NCI-H2196 (cell line): ENCODE data around the gene SLC26A11.
"Not testable (repeated sequence)": the region's sequence is repeated elsewhere in the genome, so short reads cannot be mapped to it uniquely, and the experiment has no call there.

ENCODE experiments used
- DNase-seq: peaks from one replicate; lab custom pipeline; 2025; ENCODE audit not compliant: unreplicated experiment; lab: John Stamatoyannopoulos, UW

The SLC26A11 gene

DNA sequence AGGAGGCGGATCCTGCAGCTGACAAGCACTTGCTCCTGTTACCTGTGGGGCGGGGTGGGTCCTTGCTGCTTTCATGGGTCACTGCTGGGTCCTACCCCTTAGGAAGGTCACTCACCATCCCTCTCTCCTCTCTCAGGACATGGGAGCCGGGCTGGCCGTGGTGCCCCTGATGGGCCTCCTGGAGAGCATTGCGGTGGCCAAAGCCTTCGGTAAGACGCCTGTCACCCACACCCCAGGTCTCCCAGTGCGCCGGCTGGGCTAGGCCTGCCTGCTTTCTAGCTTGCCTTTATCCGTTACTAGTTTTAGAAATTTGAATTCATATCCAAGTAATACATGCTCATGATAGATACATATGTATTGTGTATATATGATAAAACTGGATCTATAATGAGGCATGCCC, 17.2 kb downstream of the SLC26A11 start:
- DNase-seq, result no peak

DNA sequence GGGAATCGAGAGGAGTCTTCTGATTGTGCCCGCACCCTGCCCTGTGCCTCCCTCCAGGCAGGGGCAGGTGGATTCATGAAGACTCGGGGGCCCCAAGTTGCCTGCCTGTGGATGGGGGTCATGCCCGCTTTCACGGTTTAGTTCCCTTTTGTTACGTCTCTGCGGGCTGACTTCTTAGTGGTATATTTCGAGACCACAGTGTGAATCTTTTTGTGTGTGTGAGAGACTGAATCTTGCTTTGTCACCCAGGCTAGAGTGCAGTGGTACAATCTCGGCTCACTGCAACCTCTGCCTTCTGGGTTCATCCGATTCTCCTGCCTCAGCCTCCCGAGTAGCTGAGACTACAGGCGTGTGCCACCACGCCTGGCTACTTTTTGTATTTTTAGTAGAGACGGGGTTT, 22.3 kb downstream of the SLC26A11 start:
- DNase-seq, result no peak

- no peak for DNase-seq
Observed at GRCh38 chr17:80243526-80244433, 23.6 kb downstream of the SLC26A11 start.

DNA sequence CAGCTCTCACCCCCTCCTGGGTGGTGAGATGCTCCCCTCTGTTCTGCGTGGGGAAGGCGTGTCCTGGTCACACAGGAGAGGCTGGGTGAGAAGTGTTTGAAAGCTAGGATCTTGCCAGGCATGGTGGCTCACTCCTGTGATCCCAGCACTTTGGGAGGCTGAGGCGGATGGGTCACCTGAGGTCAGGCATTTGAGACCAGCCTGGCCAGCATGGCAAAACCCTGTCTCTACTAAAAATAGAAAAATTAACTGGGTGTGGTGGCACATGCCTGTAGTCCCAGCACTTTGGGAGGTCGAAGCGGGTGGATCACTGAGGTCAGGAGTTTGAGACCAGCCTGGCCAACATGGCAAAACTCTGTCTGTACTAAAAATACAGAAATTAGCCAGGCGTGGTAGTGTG, 24.2 kb downstream of the SLC26A11 start:
- not testable (repeated sequence) for DNase-seq

DNA sequence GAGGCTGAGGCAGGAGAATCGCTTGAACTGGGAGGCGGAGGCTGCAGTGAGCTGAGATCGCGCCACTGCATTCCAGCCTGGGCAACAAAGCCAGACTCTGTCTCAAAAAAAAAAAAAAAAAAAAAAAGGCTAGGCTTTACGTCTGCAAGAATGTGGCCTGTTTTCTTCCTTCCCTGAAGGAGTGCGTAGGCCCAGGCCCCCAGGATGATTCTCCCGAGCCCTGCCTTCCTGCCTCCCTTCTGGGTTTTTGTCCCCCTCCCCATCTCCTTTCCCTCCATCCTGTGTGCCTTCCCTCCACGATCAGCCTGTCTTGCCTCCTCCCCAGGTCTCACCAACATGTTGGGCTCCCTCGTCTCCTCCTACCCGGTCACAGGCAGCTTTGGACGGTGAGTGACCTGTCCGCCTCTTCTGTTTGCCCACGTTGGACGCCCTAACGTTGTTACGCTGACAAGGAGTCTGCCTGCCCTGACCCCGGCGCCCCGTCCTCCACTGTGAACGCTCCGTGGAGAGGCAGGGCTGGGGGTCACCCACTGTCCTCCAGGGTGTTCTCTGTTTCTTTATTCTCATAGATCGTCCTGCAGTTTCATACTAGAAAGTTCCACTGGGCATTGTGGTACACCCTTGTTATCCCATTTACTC, 24.8 kb downstream of the SLC26A11 start:
- no peak for DNase-seq

DNA sequence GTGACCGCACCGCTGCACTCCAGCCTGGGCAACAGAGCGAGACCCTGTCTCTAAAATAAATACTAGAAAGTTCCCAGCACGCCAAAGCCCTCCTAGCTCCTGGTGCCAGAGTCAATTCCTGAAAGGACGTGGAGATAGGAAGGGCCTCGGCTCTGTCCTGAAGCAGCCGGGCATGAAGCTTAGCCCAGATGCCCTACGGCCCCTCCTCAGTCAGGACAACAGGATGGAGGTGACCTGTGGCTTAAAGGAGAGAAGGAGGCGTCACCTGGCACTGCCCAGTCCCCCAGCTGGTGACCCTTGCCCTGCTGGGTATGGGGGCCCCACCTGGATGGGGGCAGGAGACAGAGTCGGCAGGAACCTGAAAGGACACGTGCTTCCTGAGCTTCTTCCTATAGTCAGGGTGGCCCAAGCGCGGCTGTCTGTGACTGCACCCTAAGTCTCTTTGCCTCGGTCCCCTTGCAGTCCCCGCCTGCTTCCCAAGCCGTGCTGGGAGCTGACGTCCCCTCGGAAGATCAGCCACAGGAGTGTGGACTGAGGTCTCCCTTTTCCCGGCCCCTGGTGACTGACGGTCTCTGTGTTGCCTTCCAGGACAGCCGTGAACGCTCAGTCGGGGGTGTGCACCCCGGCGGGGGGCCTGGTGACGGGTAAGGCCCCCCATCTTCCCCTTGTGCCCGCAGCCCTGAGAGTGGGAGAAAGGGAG, 25.5 kb downstream of the SLC26A11 start:
- no peak for DNase-seq

DNA sequence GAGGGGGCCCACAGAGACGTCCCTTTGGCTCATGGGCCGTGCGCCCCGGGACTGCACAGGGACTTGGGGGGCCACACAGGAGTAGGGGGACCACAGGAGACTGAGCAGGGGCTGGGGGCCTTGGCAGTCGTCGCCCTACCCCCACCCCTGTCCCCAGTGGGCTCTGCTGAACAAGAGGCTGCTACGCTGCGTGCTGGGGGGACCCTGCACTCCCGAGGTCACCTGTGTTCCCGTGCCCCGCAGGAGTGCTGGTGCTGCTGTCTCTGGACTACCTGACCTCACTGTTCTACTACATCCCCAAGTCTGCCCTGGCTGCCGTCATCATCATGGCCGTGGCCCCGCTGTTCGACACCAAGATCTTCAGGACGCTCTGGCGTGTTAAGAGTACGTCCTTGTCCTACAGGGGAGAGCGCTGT, 26.0 kb downstream of the SLC26A11 start:
- no peak for DNase-seq

GRCh38 chr17:80246726-80247125, 26.5 kb downstream of the SLC26A11 start:
- no peak for DNase-seq

- DNase-seq, result no peak
Observed at GRCh38 chr17:80247561-80247960, 27.3 kb downstream of the SLC26A11 start.

DNA sequence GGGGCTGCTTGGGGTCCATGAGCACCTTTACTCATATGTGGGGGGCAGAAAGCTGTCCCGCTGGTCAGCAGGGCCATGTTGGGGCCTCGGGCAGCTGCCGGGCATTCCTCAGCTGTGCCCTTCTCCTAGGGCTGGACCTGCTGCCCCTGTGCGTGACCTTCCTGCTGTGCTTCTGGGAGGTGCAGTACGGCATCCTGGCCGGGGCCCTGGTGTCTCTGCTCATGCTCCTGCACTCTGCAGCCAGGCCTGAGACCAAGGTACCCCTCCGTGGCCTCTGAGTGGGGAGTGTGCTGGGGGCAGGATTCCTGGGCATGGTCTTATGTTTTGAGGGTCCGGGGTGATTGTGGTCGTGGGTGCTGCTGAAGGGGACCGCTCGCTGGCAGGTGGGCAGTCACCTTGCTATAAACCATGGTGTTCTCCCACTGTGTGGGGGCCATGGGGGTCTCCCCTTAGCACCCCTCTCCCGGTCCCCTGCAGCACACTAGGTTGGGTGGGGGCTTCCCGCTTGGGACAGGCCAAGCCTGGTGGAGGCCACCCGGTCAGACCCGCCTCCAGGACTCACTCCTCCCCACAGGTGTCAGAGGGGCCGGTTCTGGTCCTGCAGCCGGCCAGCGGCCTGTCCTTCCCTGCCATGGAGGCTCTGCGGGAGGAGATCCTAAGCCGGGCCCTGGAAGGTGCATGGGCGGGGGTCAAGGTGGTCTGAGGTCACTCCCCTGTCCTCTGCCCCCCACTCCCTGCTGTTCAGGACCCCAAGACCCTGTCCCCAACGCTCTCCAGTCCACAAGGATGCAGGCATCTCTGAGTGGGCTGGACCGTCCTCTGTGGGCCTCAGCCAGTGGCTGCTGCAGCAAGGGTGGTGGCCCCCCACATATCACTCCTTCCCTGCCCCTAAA, 28.0 kb downstream of the SLC26A11 start:
- DNase-seq, result no peak

DNA sequence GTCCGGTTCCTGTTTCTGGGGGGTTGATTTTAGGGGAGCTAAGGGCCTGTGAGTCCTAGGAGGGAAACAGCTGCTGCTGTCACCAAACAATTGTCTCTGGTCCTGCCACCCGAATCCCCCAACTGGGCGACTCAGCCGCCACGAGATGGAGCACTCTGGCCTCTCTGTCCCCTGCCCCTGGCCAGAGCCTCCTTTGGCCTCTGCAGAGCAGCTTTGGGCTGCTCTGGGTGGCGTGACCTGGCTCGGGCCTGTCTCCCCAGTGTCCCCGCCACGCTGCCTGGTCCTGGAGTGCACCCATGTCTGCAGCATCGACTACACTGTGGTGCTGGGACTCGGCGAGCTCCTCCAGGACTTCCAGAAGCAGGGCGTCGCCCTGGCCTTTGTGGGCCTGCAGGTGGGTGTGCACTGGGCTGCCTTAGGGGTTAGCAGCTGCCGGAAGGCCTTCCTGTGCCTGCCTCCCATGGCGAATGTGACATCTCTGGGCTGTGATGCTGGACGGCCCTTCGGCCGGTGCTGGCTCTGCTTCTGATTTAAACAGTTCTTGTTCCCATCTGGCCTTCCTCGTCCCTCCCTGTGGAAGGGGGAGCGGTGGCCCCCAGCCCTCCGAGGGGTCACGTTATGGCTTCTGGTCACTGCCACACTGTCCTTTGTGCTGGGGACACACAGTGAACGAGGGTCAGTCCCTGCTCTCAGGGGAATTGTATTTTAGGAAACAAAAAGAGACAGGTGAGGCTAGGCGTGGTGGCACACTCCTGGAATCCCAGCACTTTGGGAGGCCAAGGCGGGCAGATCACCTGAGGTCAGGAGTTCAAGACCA, 28.9 kb downstream of the SLC26A11 start:
- no peak for DNase-seq

- DNase-seq, result no peak
Observed at GRCh38 chr17:80251966-80252365, 31.7 kb downstream of the SLC26A11 start.

DNA sequence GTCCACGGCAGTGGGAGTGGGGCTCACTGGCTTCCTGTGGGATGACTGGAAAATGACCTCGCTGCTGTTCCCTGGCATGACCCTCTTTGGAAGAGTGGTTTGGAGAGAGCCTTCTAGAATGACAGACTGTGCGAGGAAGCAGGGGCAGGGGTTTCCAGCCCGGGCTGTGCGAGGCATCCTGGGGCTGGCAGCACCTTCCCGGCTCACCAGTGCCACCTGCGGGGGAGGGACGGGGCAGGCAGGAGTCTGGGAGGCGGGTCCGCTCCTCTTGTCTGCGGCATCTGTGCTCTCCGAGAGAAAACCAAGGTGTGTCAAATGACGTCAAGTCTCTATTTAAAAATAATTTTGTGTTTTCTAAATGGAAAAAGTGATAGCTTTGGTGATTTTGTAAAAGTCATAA, 32.6 kb downstream of the SLC26A11 start:
- peak; percentile 85 for DNase-seq

DNA sequence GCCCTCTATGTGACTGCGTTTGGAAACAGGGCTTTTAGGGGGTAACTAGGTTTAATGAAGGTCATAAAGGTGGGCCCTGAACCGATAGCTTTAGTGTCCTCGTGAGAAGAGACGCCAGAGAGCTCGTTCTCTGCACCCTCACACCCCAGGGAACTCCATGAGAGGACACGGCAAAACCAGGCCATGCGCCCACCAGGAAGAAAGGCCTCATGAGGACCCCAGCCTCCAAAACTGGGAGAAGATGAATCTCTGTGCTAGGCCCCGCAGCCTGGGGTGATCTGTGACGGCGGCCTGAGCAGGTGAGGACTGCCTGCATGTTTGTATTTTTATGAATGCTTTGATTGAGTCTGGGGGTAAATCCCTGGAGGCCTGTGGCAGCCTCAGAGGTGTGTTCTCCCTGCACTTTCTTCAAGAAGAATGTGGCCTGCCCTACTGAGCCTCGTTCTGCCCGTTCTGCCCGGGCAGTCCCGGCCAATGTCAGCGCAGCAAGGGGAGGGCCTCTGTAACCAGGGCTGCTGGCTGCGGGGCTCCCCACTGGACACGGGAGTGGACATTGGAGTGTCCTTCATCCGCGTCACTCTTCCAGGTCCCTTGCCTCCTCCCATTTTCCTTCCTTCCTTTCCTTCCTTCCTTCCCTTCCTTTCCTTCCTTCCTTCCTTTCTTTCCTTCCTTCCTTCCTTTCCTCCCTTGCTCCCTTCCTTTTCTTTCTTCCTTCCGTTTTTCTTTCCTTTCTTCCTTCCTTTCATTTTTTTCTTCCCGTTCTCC, 33.6 kb downstream of the SLC26A11 start:
- DNase-seq, result no peak

GRCh38 chr17:80254396-80255251, 34.4 kb downstream of the SLC26A11 start:
- DNase-seq, result peak; percentile 95

- no peak for DNase-seq
Observed at GRCh38 chr17:80256034-80256350, 35.8 kb downstream of the SLC26A11 start.

DNA sequence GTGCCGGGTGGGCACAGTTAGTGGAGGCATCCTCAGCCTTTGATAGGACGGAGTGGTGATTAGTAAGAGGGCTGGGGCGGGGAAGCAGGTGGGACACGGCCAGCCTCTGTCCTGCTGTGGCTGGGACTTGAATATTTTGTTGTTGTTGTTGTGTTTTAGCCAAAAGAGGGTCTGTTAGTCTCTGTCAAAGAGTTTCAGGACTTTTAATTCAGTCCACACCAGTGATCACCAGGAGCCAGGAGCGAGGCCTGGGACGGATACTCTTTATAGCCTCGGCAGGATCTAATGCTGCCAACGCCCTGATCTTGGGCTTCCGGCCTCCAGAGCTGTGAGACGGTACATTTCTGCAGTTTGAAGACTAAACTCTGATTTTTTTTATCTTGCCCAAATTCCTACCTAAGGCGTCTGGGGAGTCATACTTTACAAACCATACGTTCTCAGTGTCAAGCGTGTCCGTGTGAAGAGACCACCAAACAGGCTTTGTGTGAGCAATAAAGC, 37.5 kb downstream of the SLC26A11 start:
- DNase-seq, result no peak

- not testable (repeated sequence) for DNase-seq
Observed at GRCh38 chr17:80258296-80258695, 38.1 kb downstream of the SLC26A11 start.
